Stimulated activated naive CD4-positive, alpha-beta T cell treated with Interleukin-2 at 50 U/mL for 16 hours (primary cell): Measurements from ENCODE around the gene TEKT3.

Experiments used
- DNase-seq: peaks from one replicate; lab custom pipeline; 2025; lab: John Stamatoyannopoulos, UW

Gene TEKT3

GRCh38 chr17:15350777-15351477 lies 9.5 kb upstream of the TEKT3 start:
- DNase-seq, result no peak

DNA sequence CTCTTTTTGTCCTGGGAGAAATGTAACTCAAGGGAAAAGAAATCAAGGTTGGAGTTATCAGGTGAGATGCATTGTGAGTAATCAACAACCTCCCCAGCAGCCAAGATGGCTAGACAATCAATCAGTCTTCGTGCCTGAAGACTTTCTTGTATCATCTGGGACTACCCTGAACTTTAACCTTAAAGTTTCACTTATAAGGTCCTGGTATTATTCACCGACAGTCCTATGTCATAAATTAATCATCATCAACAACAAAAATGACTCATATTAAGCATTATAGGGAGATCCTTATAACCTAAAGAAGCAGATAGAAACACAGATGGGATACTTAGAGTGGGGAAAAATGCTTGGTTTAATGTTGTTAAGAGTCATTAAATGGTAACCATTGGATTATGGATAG lies 7.7 kb upstream of the TEKT3 start:
- DNase-seq, result no peak

DNA sequence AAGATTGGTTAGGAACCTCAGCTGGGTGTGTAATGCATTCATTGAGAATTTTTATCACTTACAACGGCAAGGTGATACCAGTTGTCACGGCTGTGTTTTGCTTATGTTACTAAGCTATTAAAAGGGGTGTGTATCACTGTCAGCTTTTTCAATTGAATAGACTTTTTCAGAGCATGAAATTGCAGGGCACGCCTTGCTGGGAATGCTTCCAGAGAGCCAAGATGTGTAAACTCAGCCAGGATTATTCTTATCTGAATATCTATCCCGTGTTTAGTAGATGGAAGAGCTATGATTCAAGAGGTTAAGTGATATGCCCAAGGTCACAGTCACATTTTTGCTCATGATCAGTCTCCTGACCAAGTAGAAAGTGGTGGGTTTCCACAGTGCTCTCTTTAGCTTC lies 6.6 kb upstream of the TEKT3 start:
- DNase-seq, result no peak

DNA sequence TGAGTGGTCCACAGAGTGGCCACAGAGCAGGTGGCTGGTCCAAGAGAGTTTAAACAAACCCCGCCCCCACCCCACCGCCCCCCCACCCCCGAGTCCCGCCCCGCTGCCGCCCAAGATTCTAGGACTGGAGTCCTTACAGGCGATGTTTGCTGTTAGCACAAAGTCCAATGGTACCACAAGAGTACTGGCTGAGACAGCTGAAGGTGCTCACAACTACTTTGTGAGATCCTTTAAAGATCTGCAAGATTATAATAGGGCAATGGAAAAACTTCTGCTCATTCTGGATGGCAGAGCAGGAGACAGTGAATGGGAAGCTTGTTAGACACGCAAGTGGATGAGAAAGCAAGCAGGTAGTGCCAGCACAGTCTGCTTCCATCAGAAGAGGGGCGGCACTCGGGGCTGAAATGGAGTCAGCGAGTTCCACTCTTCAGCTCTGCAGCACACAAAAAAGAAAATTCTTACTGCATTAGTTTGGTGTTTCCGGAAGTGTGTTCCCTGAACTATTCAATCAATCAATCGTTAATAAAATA lies 4.7 kb upstream of the TEKT3 start:
- no peak for DNase-seq

DNA sequence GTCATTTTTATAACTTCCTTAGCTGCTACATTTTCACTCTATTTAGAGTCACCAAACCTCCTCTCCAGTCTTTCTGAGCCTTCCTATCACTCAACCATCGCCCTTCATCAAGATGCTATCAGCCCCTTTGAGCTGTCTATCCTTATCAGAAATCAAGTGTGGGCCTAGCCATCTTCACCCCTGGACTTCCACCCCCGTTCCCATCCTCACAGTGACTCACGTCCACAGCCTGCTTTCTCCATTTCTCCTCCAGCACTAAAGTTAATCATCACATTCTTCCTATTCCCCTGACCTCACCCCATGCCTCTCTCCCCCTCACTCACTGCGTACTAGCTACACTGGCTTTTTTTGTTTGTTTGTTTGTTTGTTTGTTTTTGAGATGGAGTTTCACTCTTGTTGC lies 2.4 kb upstream of the TEKT3 start:
- no peak for DNase-seq

DNA sequence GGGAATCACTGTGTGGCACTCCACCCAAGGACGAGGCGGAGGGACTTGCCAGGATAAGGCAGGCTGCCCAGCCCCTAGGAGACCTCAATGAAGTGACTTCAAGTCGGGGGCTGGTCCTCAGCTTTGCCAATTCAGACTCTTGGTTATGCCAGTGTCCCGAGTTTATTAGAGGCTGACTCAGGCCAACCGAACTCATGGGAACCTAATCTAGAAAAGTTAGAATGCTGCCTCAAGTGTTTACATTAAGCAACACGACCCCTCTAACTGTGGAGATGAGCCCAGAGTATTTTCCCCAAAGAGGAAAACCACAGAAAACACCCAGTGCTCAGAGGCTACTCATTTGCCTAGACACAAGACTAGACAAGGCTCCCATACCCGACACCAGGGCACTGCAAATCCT lies 1.1 kb upstream of the TEKT3 start:
- no peak for DNase-seq

GRCh38 chr17:15341966-15342365 lies 569 bp upstream of the TEKT3 start:
- no peak for DNase-seq

- DNase-seq, result no peak
Observed at GRCh38 chr17:15340966-15341365, 431 bp downstream of the TEKT3 start.

GRCh38 chr17:15335446-15335845 lies 6.0 kb downstream of the TEKT3 start:
- no peak for DNase-seq

GRCh38 chr17:15334266-15334665 lies 7.1 kb downstream of the TEKT3 start:
- no peak for DNase-seq

- no peak for DNase-seq
Observed at GRCh38 chr17:15332338-15332737, 9.1 kb downstream of the TEKT3 start.

- no peak for DNase-seq
Observed at GRCh38 chr17:15323131-15323530, 18.3 kb downstream of the TEKT3 start.

GRCh38 chr17:15321556-15322251 lies 19.7 kb downstream of the TEKT3 start:
- no peak for DNase-seq

DNA sequence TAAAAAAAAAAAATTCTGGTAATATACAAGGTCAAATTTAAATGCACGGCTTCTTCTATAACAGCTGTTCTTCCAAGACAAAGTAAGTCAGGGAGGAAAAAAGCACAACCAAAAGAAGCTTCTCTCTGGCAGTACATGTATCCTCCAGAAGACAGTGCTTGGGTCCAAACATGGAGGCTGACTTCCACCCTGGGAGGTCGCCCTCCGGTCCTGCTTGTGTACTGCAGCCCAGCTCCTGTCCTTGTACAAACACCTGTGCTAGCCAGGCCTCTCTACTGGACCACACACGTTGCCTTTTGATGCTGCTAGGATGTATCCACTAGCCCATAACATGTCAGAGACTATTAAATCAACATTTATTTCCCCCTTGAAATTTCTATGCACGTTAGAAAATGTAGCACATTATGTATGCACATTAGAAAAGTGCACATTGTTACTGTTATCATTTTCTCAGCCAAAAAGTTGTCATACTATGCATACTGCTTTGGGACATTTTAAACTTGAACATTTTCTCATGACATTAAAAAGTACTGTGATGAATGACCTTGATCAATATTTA lies 21.9 kb downstream of the TEKT3 start:
- no peak for DNase-seq

DNA sequence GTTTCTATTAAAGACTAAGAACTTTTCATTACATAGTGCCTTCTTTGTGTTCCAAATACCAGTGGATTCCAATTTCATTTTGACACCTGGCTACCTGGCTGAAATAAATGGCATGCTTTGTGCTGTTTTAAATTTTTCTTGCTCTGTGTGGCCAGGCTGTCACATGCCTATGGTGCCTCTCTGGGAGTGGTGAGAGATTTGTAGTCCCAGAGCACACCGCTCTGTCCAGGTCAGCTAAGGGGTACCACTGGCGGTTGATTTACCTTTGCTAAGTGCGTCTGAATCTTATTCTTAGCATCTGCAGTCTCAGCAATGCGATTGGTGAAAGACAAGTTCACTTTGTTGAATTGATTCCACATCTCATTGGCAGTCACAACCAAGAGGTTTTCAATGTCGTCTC lies 29.4 kb downstream of the TEKT3 start:
- no peak for DNase-seq

GRCh38 chr17:15309793-15310192 lies 31.6 kb downstream of the TEKT3 start:
- no peak for DNase-seq

DNA sequence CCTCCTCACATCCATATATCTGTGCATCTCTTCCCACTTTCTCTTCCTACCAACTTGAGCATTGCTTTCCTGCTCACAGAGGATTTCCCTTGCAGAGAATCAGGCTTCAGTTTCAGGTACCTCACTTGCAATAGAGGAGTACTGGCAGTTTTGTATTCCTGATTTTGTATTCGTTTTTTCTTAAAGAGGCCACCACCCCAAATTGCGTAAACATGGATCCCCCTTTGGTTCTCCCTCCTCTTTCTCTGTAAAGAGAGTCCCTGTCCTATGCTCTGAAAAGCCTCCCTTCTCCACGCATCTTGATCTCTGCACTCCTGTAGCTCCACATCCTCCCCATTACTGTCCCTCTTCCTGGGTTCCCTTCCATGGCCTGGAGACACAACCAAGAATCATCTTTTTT lies 32.2 kb downstream of the TEKT3 start:
- no peak for DNase-seq

GRCh38 chr17:15308758-15309157 lies 32.6 kb downstream of the TEKT3 start:
- no peak for DNase-seq

DNA sequence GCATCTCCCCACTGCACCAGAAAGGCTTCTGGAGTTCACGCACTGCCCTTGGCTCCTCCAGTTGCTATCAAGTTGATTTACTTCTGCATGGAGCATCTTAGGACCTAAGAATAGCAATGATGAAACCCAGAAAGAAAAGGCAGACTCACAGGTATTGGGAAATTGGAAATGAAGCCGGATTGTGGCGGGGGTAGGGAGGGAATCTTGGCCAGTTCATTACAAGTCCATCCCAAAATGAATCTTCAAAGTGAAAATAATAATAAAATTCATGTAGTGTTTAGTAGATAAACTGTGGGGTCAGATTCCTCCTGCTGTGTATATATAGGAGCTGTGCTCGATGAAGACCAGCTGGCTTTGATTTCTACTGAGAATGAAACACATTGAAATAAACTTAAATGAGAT lies 33.7 kb downstream of the TEKT3 start:
- no peak for DNase-seq

GRCh38 chr17:15303851-15304250 lies 37.5 kb downstream of the TEKT3 start:
- DNase-seq, result no peak

- no peak for DNase-seq
Observed at GRCh38 chr17:15303268-15303667, 38.1 kb downstream of the TEKT3 start.

GRCh38 chr17:15301845-15302244 lies 39.6 kb downstream of the TEKT3 start:
- DNase-seq, result no peak

- no peak for DNase-seq
Observed at GRCh38 chr17:15298176-15298575, 43.2 kb downstream of the TEKT3 start.
